Upper lobe of left lung (tissue), 6 donors: ENCODE measurements around the gene PCNX2. TPM values are rescaled to one million over a fixed set of nuclear protein-coding genes. Genes with fewer than 3 reads are reported as not detected.
A peak's percentile ranks its signal among the peaks of the same experiment; 100 is the strongest.

Source experiments
- ATAC-seq, 2 donors: fragments of 200-7000 bp; cut with Tn5 transposase; one replicate each; pipeline ENCODE4 v1.9.1; 2022; ENCODE audit warnings: mild to moderate bottlenecking in 2 of 2, moderate library complexity in 2 of 2; ENCODE audit not compliant: low FRiP score in 2 of 2
- DNase-seq, 2 donors: peaks; one replicate each; pipeline ENCODE4 v3.0.0-alpha.2; 2019 to 2020
- H3K27ac ChIP-seq, 4 donors: fragments of 200-600 bp; sonication (generic); one replicate each; pipeline ENCODE4 v1.5.1; 2016 to 2019
- H3K27me3 ChIP-seq, 4 donors: fragments of 200-600 bp; sonication (generic); one replicate each; pipeline ENCODE4 v1.5.1; 2017 to 2019
- H3K36me3 ChIP-seq, 4 donors: fragments of 200-600 bp; sonication (generic); one replicate each; pipeline ENCODE4 v1.5.1; 2016 to 2019
- H3K4me1 ChIP-seq, 4 donors: fragments of 200-600 bp; sonication (generic); one replicate each; pipeline ENCODE4 v1.5.1; 2018 to 2019
- H3K4me3 ChIP-seq, 4 donors: fragments of 200-600 bp; sonication (generic); one replicate each; pipeline ENCODE4 v1.5.1; 2017 to 2019; ENCODE audit warnings: mild to moderate bottlenecking in 2 of 4, moderate library complexity in 1 of 4
- H3K9me3 ChIP-seq, 4 donors: fragments of 200-600 bp; sonication (generic); one replicate each; pipeline ENCODE4 v1.5.1; 2018 to 2019
- CTCF ChIP-seq, 6 experiments: fragments of 450-650 bp in 4 of 6; fragments of 200-600 bp in 2 of 6; sonication (generic) in 2 of 6; IDR thresholded peaks; one replicate each; pipeline ENCODE4 v1.5.1; 2016 to 2019; ENCODE audit warnings: antibody characterized with exemption in 6 of 6
- EP300 ChIP-seq, 4 donors: sonication (generic); formaldehyde crosslinking; IDR thresholded peaks; one replicate each; pipeline ENCODE4 v1.5.1; 2017; ENCODE audit warnings: antibody characterized with exemption in 4 of 4, control low read depth in 2 of 4
- POLR2A ChIP-seq, 4 donors: fragments of 450-650 bp; IDR thresholded peaks; one replicate each; pipeline ENCODE4 v1.5.1; 2016 to 2017; ENCODE audit warnings: antibody characterized with exemption in 4 of 4, mild to moderate bottlenecking in 2 of 4
- POLR2AphosphoS5 ChIP-seq, 2 donors: sonication (generic); formaldehyde crosslinking; IDR thresholded peaks; one replicate each; pipeline ENCODE4 v1.5.1; 2017; ENCODE audit warnings: antibody characterized with exemption in 2 of 2
- WGBS, 2 donors: methylation state at CpG; one replicate each; pipeline ENCODE4 v1.1.5; 2017 to 2018; 5-methylcytosine and 5-hydroxymethylcytosine counted together
- total RNA-seq, 6 donors: library from RNA; depleted of rRNA in 4 of 6; stranded (reverse); fragments of >200 nt in 4 of 6; gene quantifications; one replicate each; pipeline versions ENCODE4 v1.1.0 to v1.2.1, GENCODE V29; 2016 to 2021
- donor health status: DM: no; HTN: no; CAD: no; lungs with moderate emphysema.
- donor health status: DM: no; HTN: yes; CAD: no; lungs with severe emphysema.

PCNX2 gene
- total RNA-seq, 6 donors from 2014 or later, result 8.2 to 27.2 (median 14.5) TPM

GRCh38 chr1:233319272-233319671 lies 23.7 kb upstream of the PCNX2 start:
- WGBS, 2 donors, result 67% methylated on average over 6 of the region's 6 CpGs

DNA sequence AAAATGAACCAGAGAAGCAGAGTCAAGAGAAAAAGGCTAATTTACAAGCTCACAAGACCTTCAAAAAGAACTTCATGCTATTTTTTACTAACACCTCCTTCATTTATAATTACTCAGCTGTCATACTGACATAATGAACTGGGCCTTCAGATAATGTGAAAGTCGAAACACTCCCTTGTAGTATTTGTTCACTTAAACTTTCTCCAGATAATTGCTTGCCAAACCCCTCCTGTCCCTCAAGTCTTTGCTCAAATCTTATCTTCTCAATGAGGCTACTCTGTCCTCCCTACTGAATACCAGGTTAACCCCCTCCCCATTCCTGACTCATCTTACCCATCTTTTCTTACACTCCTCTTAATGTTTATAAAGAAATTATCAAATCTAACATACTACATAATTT lies 20.9 kb upstream of the PCNX2 start:
- WGBS, 2 donors, result 63 to 64% methylated on average over 1 of the region's 1 CpG
- Histone ChIP-seq H3K9me3 (no peaks in the 10 kb centered on the region), H3K4me1 (no peaks in the 10 kb centered on the region), H3K4me3 (no peak overlapping the region), H3K27ac (no peak overlapping the region), H3K36me3 (no peaks in the 10 kb centered on the region), H3K27me3 (no peaks in the 10 kb centered on the region)
- TF ChIP-seq POLR2AphosphoS5 (IDR thresholded peaks at IDR 0.05) (no peak), CTCF (IDR thresholded peaks at IDR 0.05) (no peak), EP300 (IDR thresholded peaks at IDR 0.05) (no peak)
- no peak for ATAC-seq
- DNase-seq, result no peak

More at GRCh38 chr1:233319272-233319671, 23.7 kb upstream of the PCNX2 start:
- Histone ChIP-seq H3K27me3 (no peaks in the 10 kb centered on the region), H3K36me3 (no peaks in the 10 kb centered on the region), H3K9me3 (no peaks in the 10 kb centered on the region), H3K27ac (no peak overlapping the region), H3K4me1 (no peaks in the 10 kb centered on the region), H3K4me3 (no peak overlapping the region)
- no peak for DNase-seq
- TF ChIP-seq EP300 (IDR thresholded peaks at IDR 0.05) (no peak), CTCF (IDR thresholded peaks at IDR 0.05) (no peak), POLR2A (IDR thresholded peaks at IDR 0.05) (no peak), POLR2AphosphoS5 (IDR thresholded peaks at IDR 0.05) (no peak)
- ATAC-seq, result no peak

DNA sequence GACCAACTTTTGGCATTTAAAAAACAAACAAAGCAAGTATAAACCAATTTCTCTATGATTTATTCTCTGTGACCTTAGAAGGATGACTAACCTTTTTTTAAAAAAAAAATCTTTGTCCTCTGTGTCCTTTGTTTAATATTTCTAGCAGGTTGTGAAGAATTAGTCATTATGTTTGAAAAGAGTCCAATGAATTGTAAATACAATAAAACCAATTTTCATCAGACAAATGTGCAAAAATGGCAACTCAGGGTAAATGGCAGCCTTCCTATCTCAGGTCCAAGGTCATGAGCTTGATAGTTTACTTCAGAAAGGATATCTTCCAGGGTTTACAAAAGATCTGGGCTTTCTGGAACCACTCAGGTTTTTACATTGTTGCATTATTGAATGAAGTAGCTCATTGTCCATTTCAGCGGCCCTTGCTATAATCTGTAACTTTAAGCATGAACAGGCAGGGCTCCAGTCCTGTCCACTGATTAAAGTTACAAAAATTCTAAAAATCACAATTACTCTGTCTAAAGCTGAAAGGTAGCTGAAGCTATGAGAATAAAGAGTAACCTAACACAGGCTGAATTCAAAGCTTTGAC lies 20.3 kb upstream of the PCNX2 start:
- ATAC-seq, result no peak
- DNase-seq, result no peak
- 65 to 89% methylated on average over 1 of the region's 1 CpG for WGBS, 2 donors

DNA sequence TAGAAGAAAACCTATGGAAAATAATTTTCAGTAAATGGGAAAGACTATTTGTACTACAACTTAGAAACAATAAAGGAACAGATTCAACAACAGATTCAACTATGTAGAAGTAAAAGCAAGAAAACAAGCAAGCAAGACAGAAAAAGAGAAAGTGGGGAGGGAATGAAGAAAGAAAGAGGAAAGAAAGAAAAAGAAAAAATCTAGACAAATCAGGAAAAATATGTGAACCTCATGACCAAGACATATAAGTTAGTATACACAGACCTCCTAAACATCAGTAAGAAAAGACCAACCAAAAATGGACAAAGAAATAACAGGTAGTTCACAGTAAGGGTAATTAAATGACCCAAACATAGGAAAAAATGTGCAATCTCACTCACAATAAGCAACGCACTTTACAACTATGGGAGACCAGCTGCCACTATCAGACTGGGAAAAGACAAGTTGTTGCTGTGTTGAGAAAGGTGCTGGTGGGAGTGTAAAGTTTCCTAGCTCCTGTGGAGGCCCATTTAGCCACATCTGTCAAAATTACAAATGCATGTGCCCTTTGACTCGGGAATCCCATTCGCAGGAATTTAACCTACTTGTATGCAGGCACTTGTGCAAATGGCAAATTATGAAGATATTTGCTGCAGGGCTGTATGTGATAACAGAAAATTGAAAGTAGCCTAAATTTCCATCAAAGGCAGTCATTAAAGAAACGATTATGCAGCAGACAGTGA lies 18.1 kb upstream of the PCNX2 start:
- H3K27me3 ChIP-seq, result no peaks in the 10 kb centered on the region
- no peaks in the 10 kb centered on the region for H3K36me3 ChIP-seq
- H3K27ac ChIP-seq, result no peak overlapping the region
- no peak for TF ChIP-seq POLR2AphosphoS5 (IDR thresholded peaks at IDR 0.05)
- WGBS, 2 donors, result 76 to 81% methylated on average over 4 of the region's 4 CpGs
- ATAC-seq (no peak), DNase-seq (no peak)
- no peaks in the 10 kb centered on the region for H3K4me1 ChIP-seq
- H3K4me3 ChIP-seq, result no peak overlapping the region
- no peaks in the 10 kb centered on the region for H3K9me3 ChIP-seq

More for the DNA sequence above, 20.3 kb upstream of the PCNX2 start:
- H3K27me3 ChIP-seq, result no peaks in the 10 kb centered on the region
- no peak overlapping the region for H3K27ac ChIP-seq
- no peak overlapping the region for H3K4me3 ChIP-seq
- no peak for TF ChIP-seq CTCF (IDR thresholded peaks at IDR 0.05)
- H3K9me3 ChIP-seq, result no peaks in the 10 kb centered on the region
- no peaks in the 10 kb centered on the region for H3K4me1 ChIP-seq
- no peaks in the 10 kb centered on the region for H3K36me3 ChIP-seq

DNA sequence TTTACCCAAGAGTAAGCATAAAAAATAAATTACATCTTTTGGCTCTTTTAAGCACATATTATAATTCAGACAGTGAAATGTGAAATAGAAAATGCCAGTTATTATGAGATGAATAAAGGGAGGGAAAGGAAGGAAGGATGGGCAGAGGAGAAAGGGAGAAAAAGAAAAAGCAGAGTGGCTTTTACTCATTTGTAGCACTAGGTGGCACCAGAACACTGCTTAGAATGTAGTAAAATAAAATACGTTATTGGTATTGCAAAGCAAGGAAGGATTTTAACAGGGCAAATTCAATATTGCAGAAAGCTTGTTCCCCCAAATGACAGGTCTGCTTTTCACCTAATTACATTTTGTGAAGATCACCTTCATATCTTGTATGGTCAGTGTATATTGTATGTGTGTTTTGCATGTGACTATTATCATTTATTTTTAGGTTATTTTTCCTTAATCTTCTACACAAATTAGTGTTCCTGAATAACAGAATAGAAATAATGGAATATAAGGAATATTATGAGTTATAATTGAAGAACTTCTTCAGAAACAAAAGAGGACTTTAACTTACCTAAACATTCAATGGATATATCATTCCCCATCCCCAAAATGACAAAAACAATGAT lies 9.1 kb upstream of the PCNX2 start:
- ATAC-seq (peak in 1 of 2 donors; percentile 75), DNase-seq (no peak)
- H3K36me3 ChIP-seq, result no peaks in the 10 kb centered on the region
- no peak overlapping the region for H3K4me3 ChIP-seq
- no peaks in the 10 kb centered on the region for H3K27me3 ChIP-seq
- H3K9me3 ChIP-seq, result no peaks in the 10 kb centered on the region
- no peak for TF ChIP-seq POLR2A (IDR thresholded peaks at IDR 0.05)
- peak in 5 of 6 experiments; percentile 43 to 72 (median 65) for TF ChIP-seq CTCF (IDR thresholded peaks at IDR 0.05)
- no peak overlapping the region for H3K27ac ChIP-seq
- no peaks in the 10 kb centered on the region for H3K4me1 ChIP-seq
- WGBS, 2 donors, result 4 to 5% methylated on average over 1 of the region's 1 CpG
